Adrenal gland (tissue), 12 donors: Measurements from ENCODE around the gene EZR. TPM values are rescaled to one million over a fixed set of nuclear protein-coding genes. Genes with fewer than 3 reads are reported as not detected.

Experiments used
- DNase-seq, 7 donors: peaks; one replicate each; pipeline ENCODE4 v3.0.0-alpha.2; 2019 to 2020
- H3K27ac ChIP-seq, 5 donors: fragments of 200-600 bp; sonication (generic) in 4 of 5; 1 replicate in 3 of 5; 2 replicates in 2 of 5; pipeline versions ENCODE4 v1.5.1 to v1.8.0; 2016 to 2020; ENCODE audit warnings: mild to moderate bottlenecking in 1 of 5
- H3K27me3 ChIP-seq: fragments of 200-600 bp; 2 replicates; pipeline ENCODE4 v1.8.0; 2021
- H3K36me3 ChIP-seq, 2 donors: fragments of 200-600 bp; replicated peaks in 1 of 2; 1 replicate in 1 of 2; 2 replicates in 1 of 2; pipeline versions ENCODE4 v1.5.1 to v1.8.0; 2018 to 2022
- H3K4me1 ChIP-seq, 2 donors: fragments of 200-600 bp; replicated peaks in 1 of 2; 1 replicate in 1 of 2; 2 replicates in 1 of 2; pipeline versions ENCODE4 v1.5.1 to v1.8.0; 2018 to 2021
- H3K4me3 ChIP-seq, 4 donors: fragments of 200-600 bp; sonication (generic) in 3 of 4; one replicate each; pipeline ENCODE4 v1.5.1; 2016 to 2018
- H3K9me3 ChIP-seq, 3 donors: fragments of 200-600 bp; sonication (generic) in 1 of 3; replicated peaks in 1 of 3; 1 replicate in 2 of 3; 2 replicates in 1 of 3; pipeline versions ENCODE4 v1.5.1 to v1.8.0; 2016 to 2021
- POLR2A ChIP-seq, 2 donors: fragments of 450-650 bp; IDR thresholded peaks; one replicate each; pipeline ENCODE4 v1.6.1; 2017; ENCODE audit warnings: antibody characterized with exemption in 2 of 2, mild to moderate bottlenecking in 2 of 2, moderate library complexity in 1 of 2
- WGBS, 4 donors: extraction: QIAGEN DNeasy Blood & Tissue Kit in 2 of 4; methylation state at CpG; one replicate each; pipeline versions ENCODE4 v1.1.5 to v1.1.7; 2013 to 2017; 5-methylcytosine and 5-hydroxymethylcytosine counted together
- intact Hi-C, 2 donors: fragments of 100-400 bp; cut with DNase I; formaldehyde crosslinking; loops; one replicate each; pipeline versions ENCODE4 v1.14.1 to v1.15.0; 2022 to 2023
- polyA plus RNA-seq, 3 donors: library from polyadenylated mRNA; stranded (reverse); fragments of 200-250 nt in 2 of 3; fragments of 350-450 nt in 1 of 3; fragmentation: Illumina TruSeq in 1 of 3; extraction: RNeasy Lipid Tissue Mini Kit (QIAGEN cat#74804) in 1 of 3; gene quantifications; one replicate each; pipeline ENCODE4 v1.2.3, GENCODE V29; 2013 to 2014
- total RNA-seq, 9 donors: library from RNA; depleted of rRNA in 4 of 9; stranded (reverse); fragments of >200 nt in 4 of 9; fragments of 120-200 nt in 1 of 9; fragmentation: NEBNext Ultra II Directional in 1 of 9; extraction: Animal tissue kit (Norgen Biotek cat#: 25700) in 1 of 9; gene quantifications; one replicate each; pipeline versions ENCODE4 v1.1.0 to v1.2.4, GENCODE V29; 2013 to 2023
- TF ChIP-seq, protein P1 (sequence below), 6 experiments: fragments of 450-650 bp in 4 of 6; fragments of 200-600 bp in 2 of 6; sonication (generic) in 1 of 6; IDR thresholded peaks; 1 replicate in 5 of 6; 2 replicates in 1 of 6; pipeline versions ENCODE4 v1.5.1 to v1.8.0; 2016 to 2021; ENCODE audit warnings: antibody characterized with exemption in 6 of 6, mild to moderate bottlenecking in 2 of 6, moderate library complexity in 1 of 6
- donor health status: healthy with polysubstance abuse.
- donor health status: Bipolar disorder and iron deficiency.
- donor health status: DM: yes; HTN: yes; CAD: no.
- donor health status: DM: no; HTN: no; CAD: no.
- donor health status: DM: no; HTN: no; CAD: no.
- donor health status: DM: yes; HTN: yes; CAD: no.

The EZR gene
- total and polyA plus RNA-seq, 12 donors: 80.3 to 476 (median 342) TPM

DNA sequence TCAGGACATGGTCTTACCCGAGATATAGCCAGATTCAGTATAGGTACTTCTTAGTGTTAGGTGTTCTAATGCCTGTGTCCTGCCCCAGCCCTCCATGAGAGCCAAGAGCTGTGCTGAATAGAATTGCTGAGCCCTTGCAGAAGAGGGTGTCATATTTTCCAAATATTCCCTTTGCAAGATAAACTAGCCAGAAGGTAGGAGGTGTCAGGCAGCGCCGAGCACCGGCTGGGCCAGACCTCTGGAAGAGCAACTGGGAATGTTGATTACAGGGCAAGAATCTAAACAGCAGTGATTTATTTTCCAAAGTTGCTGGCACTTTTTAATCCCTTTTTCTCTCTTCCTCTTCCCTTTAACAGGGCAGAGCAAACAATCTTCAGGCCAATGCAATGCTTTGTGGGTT is 37.1 kb upstream of the EZR start:
- H3K9me3 ChIP-seq: no peaks in the 10 kb centered on the region
- H3K4me1 ChIP-seq: peaks cover 12 to 13% of the 10 kb centered on the region in 2 donors
- intact Hi-C loops: loop anchor here in 1 of 2 donors (5.0 kb wide), 1 partner anchor 34 kb away; no protein-coding TSS in a partner anchor
- TF ChIP-seq, protein P1, sequence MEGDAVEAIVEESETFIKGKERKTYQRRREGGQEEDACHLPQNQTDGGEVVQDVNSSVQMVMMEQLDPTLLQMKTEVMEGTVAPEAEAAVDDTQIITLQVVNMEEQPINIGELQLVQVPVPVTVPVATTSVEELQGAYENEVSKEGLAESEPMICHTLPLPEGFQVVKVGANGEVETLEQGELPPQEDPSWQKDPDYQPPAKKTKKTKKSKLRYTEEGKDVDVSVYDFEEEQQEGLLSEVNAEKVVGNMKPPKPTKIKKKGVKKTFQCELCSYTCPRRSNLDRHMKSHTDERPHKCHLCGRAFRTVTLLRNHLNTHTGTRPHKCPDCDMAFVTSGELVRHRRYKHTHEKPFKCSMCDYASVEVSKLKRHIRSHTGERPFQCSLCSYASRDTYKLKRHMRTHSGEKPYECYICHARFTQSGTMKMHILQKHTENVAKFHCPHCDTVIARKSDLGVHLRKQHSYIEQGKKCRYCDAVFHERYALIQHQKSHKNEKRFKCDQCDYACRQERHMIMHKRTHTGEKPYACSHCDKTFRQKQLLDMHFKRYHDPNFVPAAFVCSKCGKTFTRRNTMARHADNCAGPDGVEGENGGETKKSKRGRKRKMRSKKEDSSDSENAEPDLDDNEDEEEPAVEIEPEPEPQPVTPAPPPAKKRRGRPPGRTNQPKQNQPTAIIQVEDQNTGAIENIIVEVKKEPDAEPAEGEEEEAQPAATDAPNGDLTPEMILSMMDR (IDR thresholded peaks at IDR 0.05): no peak
- no peak for TF ChIP-seq POLR2A (IDR thresholded peaks at IDR 0.05)
- 87 to 98% (median 93%) methylated on average over 4 of the region's 4 CpGs for WGBS, 4 donors
- H3K27me3 ChIP-seq: no peaks in the 10 kb centered on the region
- H3K36me3 ChIP-seq: no peaks in the 10 kb centered on the region
- DNase-seq: no peak
- H3K27ac ChIP-seq: no peak overlapping the region
- H3K4me3 ChIP-seq: no peak overlapping the region

DNA sequence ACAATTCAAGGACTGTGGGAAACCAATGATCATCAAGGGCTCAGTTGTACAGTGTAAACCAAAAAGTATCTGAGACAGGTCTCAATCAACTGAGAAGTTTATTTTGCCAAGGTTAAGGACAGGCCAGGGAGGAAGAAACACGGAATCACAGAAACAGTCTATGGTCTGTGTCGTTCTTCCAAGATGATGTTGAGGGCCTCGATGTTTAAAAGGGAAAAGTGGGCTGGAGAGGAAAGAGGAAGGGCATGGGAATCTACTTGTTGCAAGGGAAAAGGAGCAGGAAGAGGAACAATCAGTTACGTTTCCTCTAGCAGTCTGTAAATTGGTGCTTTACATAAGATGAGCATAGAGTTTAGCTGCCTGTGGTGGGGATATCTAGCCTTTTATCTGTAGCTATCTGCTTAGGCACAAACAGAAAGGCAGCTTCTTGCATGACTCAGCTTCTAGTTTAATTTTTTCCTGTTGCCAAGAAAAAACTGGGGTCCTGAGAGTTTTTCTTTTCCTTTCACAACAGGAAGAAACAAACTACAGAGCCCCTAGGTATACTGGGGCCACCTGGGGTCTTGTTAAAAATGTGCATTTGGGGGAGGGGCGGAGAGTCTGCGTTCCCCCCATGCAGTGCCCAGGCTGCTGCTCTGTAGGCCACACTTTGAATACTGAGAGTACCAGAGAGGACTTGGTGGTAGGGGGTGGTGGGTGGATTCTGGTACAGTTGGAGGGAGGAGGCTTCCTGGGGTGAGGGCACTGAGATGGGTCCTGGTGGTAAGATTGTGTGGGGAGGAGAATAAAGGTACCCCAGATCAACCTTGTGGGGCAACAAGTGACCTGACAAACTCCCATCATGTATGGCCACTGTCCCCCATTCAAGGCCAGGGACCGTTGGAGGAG is 35.3 kb upstream of the EZR start:
- Histone ChIP-seq H3K27me3 (no peaks in the 10 kb centered on the region), H3K36me3 (no peaks in the 10 kb centered on the region), H3K4me1 (peaks cover 12 to 22% of the 10 kb centered on the region in 2 donors), H3K27ac (peak overlapping the region in 1 of 5 donors; percentile 14), H3K4me3 (no peak overlapping the region), H3K9me3 (no peaks in the 10 kb centered on the region)
- TF ChIP-seq, protein P1 (IDR thresholded peaks at IDR 0.05): no peak
- no peak for TF ChIP-seq POLR2A (IDR thresholded peaks at IDR 0.05)
- intact Hi-C loops: loop anchor here in 1 of 2 donors (5.0 kb wide), 1 partner anchor 32 kb away; no protein-coding TSS in a partner anchor
- no peak for DNase-seq
- WGBS, 4 donors: 74 to 79% (median 77%) methylated on average over 7 of the region's 7 CpGs

DNA sequence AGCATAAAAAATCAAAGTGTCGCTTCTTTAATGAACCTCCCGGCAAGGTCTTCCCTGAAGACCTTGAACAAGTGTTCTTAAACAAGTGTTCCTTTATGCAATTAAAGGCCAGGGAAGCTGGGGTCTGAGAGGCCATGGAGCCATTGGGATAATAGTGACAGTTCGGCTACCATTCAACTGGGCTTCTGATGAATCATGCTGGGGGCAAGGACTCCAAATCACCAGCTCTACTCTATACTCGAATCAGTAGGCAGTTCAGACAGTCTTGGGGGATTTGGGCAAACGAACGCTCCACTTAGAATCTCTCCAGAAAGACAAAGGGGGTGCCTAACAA is 34.7 kb upstream of the EZR start:
- Histone ChIP-seq H3K27me3 (no peaks in the 10 kb centered on the region), H3K36me3 (no peaks in the 10 kb centered on the region), H3K27ac (no peak overlapping the region), H3K4me3 (no peak overlapping the region), H3K4me1 (peaks cover 12 to 23% of the 10 kb centered on the region in 2 donors), H3K9me3 (no peaks in the 10 kb centered on the region)
- intact Hi-C loops: no loop called here
- 70 to 82% (median 76%) methylated on average over 6 of the region's 6 CpGs for WGBS, 4 donors
- TF ChIP-seq, protein P1 (IDR thresholded peaks at IDR 0.05): no peak
- no peak for TF ChIP-seq POLR2A (IDR thresholded peaks at IDR 0.05)
- DNase-seq: no peak

DNA sequence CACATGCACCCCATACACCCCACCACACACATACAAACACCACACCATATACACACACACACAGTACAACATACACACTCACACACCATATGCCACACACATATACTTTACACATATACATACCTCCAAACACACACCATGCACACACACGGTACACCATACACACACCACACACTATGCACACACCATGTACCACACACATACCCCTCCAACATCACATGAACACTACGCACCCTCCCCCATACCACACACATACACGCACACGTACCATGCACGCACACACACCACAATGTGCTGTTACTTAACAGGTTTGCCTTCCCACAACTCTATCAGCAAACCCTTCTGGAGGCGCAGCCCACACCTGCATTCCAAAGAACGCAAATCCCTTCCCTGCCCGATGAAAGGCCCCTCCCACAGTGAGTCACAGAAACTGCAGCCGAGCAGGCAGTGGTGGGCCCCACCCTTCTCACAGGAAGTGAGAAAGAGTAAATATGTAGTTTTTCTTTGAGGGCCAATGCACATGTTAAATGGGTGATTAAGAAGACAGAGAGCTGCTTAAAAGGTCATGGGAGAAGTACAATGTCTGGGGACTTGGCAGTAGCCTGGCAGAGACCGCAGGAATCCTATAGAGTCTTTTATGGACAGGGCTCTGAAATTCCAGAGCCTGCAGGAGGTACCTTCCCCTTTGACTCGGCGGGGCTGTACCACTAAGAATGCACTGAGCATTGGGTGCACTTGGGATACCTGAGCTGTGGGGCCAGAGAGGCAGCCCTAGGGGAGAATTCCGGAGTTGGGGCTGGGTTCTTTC is 34.1 kb upstream of the EZR start:
- H3K9me3 ChIP-seq: no peaks in the 10 kb centered on the region
- TF ChIP-seq, protein P1 (IDR thresholded peaks at IDR 0.05): no peak
- TF ChIP-seq POLR2A (IDR thresholded peaks at IDR 0.05): no peak
- intact Hi-C loops: no loop called here
- H3K27ac ChIP-seq: no peak overlapping the region
- peak; percentile 43 to 78 (median 74) for DNase-seq
- H3K4me3 ChIP-seq: peak overlapping the region in 1 of 4 donors; percentile 26
- H3K36me3 ChIP-seq: no peaks in the 10 kb centered on the region
- H3K4me1 ChIP-seq: peaks cover 12 to 23% of the 10 kb centered on the region in 2 donors
- no peaks in the 10 kb centered on the region for H3K27me3 ChIP-seq
- 52 to 66% (median 59%) methylated on average over 13 of the region's 13 CpGs for WGBS, 4 donors
